Cerebellar cortex (tissue), 1 donor: ENCODE results near the gene PDK4.
"Not testable (repeated sequence)": the region's sequence is repeated elsewhere in the genome, so short reads cannot be mapped to it uniquely, and the experiment has no call there.

Experiments used
- DNase-seq: peaks from one replicate; pipeline ENCODE4 v3.0.0-alpha.2; 2015; ENCODE audit warnings: low spot score

PDK4 gene

DNA sequence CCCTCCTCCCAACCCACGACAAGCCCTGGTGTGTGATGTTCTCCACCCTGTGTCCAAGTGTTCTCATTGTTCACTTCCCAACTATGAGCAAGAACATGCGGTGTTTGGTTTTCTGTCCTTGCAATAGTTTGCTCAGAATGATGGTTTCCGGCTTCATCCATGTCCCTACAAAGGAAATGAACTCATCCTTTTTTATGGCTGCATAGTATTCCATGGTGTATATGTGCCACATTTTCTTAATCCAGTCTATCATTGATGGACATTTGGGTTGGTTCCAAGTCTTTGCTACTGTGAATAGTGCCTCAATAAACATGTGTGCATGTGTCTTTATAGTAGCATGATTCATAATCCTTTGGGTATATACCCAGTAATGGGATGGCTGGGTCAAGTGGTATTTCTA lies 8.5 kb upstream of the PDK4 start:
- not testable (repeated sequence) for DNase-seq

DNA sequence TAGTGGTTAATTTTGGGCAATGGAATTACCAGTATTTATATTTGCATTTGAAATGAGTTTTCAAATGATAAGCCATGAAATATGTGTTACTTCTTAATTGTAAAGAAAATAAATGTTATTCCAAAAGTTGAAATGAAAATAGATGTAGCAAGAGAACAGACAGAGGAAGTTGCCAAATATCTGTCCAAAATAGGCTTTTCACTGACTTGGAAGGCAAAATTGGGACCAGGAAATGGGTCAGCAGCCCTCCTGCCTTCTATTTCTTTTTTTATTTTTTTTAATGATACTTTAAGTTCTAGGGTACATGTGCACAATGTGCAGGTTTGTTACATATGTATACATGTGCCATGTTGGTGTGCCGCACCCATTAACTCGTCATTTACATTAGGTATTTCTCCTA lies 8.1 kb upstream of the PDK4 start:
- not testable (repeated sequence) for DNase-seq

DNA sequence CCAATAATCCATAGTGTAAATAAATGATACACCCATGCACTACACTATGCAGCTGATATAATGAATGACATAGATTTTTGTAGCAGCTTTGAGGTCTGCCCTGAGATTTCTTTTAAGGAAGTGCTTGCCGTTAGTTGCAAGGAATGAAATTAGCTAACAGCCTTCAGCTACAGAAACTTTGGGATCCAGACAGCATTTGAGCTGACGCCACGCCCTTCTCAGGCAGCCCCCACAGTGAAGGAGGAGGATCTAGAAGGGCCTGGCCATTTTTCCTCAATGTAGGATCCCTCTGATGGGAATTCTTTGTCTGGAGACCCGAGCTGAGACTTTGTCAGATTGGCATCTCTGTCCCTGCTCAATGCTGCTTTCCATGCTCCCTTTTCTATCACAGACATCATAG lies 6.1 kb upstream of the PDK4 start:
- DNase-seq = no peak

DNA sequence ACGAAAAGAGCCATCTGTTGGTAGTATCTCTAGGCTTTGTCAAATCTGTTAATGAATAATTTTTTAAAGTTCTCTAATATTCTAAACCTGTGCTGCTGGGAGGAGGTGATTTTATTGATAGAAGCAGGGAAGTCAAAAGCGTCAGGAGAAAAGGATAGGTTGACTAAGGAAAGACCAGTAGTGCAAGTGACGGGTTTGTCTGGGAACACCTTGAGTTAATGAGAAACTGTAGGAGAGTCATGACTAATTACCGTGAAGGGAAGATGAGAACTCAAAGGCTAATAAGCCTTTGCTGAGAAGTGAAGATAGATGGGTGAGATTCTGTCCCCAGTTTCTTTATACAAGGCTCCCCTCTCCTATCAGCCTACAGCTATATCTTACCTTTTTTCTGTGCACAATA lies 5.0 kb upstream of the PDK4 start:
- no peak for DNase-seq

DNA sequence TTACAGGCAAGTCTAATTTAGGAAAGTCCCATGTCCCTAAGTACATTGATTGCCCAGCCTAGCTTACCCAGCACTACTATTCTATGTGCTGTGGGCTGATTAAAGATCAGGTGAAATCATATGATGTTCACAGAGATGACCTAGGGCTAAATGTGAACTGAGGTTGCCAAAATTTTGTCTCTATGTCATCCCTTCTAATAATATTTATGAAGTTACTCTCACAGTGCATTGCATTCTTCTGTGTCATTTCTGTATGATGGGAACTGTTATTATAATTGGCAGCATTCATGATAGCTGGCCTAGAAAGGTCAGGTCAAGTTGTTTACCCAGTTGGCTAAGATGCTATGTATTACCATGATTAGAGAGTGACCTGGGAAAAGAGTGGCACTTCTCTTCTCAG lies 2.8 kb upstream of the PDK4 start:
- no peak for DNase-seq

DNA sequence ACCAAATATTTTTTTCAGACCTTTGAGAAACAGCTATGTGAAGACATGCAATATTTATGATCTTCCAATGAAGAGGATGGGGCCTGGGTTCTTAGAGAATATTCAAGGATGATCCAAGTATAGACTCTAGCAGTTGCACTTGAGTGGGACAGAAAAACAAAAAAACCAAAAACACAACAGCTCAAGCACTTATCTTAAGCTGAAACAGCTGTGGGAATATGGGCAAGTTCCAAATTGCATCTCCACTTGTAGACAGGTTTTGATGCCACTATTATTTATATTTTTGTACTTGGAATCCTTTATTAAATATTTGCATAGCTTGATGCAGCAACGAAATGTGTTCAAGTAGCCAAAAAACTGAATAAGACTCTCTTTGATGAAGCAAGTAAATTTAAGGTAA lies 2.2 kb upstream of the PDK4 start:
- no peak for DNase-seq

DNA sequence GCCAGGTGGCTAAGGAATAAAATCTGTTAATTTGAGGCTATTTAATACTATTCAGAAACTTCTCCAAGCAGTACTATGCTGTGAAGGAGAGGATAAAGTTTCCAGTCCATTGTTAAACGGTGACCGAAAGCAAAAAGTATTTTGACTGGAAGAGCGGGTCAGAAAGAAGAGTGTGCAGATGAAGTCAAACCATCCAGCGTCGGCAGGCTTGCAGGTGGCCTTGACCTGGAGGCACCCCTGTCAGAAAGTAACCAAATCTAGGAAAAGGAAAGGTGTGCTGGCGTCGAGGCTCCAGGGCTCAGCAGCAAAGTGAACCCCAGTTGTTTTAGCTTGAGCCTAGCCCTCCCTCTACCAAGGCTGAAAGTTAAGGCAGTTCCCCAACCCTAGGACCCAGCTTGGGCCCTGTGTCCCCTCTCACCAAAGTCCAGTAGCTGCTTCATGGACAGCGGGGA lies 544 bp downstream of the PDK4 start:
- no peak for DNase-seq

DNA sequence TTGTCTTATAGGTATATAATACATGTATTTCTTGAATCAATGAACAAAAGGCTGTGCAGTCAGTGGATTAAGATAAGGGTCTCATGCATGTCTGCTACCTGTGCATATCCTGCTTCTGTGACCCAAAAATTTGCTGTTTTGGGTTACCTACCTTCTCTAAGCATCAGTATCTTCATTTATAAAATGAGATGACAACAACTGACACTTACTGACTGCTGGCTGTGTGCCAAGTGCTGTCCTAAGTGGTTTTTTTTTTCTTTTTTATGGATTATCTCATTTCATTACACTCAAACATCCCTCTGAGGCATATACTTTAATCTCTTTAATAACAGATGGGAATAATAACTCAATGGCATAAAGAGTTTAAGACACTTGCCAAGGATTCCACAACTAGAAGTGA lies 2.1 kb downstream of the PDK4 start:
- DNase-seq = no peak

DNA sequence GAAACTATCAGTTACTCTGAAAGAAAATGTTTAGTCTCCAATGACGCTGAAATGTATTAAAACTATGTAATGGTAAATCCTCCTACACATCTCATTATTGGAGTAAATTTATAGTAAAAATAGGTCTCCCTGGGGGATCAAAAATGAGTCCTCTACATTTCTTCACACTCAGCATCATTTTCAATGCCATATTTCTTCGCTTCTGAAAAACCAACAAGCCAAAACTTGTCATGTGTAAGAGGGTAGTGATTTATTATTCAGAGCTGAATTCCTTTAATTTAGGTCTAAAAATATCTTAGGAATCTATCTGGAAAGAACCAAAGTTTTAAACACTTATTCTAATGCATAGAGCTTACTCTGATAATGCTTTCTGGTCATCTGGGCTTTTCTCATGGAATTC lies 3.0 kb downstream of the PDK4 start:
- no peak for DNase-seq

DNA sequence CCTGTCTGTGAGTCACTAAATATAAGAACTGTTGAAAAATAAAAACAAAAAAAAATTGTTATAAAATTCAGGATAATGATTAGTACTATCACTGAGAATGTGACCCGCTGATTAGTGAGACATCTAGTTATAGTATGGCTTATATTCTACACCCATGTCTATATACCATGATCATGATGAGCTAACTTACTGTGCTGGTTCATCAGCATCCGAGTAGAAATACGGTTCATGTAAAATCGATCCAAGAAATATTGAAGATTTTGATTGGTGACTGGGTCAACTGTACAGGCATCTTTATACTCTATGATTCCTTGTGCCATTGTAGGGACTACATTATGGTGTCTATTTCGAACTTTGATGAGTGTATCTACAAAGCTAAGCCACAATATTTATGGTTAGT lies 3.7 kb downstream of the PDK4 start:
- no peak for DNase-seq

DNA sequence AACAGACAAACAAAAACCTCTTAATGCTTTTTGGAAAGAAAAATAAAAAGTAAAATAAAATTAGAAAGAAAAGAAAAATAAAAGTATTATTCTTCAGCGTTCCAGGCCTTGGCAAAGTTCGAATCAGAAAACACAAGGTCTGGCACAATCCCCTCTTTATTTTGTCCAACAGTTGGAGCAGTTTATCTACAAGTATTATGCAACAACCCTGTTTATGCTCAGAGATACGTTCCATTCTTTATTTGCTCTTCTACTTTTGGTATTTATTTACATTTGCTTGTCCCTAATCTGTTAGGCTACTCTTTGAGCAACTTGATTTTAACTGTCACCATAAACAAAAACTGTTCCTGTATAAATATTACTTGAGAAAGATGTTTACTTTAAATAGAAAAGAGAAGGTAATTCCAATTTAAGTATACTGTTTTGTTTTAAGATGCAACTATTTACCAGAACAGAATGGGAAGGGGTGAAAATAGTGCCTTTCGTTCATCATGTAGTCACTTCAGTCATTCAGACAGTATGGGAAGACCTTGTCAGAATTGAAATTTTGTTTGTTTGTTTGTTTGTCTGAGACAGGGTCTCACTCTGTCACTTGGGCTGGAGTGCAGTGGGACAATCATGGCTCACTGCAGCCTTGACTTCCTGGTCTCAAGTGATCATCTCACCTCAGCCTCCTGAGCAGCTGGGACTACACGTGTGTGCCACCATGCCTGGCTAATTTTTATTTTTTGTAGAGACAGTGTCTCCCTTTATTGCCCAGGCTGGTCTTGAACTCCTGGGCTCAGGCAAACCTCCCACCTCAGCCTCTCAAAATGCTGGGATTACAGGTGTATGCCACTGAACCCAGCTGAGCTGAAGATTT lies 5.7 kb downstream of the PDK4 start:
- no peak for DNase-seq

DNA sequence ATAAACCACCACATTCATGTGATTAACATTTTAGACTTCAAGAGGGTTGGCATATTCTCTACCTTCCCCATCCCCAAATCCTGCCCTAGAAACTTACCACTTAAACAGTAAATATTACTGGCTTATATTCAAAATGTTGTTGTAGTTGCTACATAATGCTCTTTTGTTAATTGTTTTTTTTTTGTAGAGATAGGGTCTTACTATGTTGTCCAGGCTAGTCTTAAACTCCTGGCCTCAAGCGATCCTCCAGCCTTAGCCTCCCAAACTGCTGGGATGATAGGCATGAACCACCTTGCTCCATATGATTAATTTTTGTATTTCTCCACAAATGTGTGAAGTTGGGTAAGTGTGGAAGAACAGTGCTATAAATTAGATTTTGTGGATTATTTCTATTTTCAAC lies 6.5 kb downstream of the PDK4 start:
- no peak for DNase-seq

DNA sequence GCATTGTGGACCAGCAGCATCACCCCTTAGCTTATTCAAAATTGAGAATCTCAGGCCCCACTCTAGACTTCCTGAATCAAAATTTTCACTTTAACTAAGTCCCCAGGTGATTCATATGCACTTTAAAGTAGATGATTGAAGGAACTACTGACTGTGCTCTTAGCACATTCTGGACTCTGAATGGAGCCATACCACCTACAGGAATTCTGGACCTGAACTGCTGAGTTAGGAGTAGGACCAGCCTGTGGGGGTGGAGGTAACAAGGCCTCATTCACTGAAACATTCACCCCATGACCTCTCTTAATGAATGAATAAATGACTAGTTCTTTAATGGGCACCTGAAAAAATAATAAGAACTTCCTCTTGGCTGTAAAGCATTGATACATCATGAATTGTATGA lies 7.3 kb downstream of the PDK4 start:
- DNase-seq = no peak

DNA sequence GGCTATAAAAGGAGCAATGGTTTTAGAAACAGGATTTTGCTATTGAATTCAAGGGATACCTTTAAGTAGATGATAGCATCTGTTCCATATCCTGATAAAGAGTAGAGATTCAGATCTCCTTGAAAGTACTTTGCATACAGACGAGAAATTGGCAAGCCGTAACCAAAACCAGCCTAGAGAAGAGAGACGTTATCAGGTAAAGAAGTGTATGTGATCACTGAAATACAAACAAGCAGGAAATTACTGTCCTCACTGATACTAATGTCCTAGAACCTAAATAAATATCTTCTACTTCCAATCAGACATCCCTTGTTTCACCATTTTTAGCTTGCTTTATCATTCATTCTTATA lies 9.4 kb downstream of the PDK4 start:
- DNase-seq = no peak

DNA sequence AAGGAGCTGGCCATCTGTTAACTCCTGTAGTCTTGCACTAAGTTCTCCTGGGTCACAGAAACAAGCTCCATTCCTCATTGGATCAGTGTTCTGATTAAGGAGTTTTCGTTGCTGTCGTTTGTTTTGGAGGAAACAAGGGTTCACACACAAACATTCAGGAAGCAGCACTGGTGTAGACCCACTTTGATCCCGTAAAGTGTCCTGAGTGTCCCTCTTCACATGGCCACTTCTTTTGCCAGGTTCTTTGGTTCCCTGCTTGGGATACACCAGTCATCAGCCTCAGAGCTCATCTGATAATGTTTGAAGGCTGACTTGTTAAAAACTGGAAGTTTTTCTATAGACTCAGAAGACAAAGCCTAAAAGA lies 10.9 kb downstream of the PDK4 start:
- DNase-seq = no peak

DNA sequence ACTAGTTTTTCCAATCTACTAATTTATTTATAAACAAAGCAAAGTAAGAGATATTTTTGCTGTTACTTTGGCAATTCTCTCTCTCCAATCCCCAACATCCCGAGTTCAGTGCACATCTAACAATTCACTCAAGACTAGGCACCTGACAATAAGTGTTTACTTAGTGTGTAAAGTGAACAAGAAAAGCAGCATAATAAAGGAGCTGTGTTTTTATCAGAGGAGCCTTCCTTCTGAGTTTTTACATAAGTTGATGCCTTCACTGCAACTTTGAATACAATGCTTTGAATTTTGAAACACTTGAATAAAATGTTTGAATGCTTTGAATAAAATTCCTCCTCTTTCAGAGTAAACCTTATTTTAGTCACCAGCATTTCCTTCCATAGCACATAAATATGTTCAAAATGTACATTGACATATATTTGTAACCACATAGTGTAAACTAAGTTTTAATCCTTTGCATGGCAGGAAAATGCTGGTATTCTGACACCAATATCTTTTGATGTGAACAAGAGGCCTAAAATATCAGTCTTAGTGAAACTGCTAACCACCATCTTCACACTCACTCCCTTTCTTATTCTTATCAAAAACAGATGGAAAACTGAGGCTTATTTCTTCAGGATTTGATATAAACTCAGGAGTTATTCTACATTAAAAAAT lies 11.4 kb downstream of the PDK4 start:
- no peak for DNase-seq

DNA sequence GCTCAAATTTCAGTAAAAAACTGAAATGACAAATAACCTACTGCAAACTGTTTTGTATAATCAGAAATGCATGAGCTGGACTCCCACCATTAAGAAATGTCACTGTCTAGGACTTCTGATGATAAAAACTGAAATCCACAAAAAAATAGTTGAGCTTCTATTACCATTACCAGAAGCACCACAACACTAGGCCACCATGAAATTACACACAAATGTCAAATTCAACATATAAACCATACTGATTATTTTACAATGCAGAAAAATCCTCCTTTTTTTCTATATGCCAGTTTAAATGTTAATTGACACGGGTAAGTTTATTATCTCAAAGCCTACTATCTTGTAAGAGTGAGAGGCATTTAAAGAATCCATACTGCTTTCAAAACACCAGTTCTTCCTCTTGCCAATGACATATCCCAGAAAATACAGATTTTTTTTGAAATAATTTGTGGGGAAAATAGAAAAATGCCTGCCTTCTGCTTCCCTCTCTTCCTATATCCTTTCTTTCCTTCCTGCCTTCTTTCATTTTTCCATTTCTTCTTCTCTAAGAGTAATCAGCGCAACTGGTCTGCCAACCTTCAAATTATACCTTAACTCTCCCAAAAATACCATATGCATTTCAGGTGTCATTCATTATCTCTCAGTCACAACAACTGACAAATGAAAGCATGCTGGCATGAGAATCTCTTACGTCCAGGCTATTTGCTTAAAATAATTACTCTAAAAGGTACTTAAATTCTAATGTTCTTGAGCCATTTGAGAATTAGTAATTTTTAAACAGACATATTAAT lies 12.3 kb downstream of the PDK4 start:
- DNase-seq = no peak

DNA sequence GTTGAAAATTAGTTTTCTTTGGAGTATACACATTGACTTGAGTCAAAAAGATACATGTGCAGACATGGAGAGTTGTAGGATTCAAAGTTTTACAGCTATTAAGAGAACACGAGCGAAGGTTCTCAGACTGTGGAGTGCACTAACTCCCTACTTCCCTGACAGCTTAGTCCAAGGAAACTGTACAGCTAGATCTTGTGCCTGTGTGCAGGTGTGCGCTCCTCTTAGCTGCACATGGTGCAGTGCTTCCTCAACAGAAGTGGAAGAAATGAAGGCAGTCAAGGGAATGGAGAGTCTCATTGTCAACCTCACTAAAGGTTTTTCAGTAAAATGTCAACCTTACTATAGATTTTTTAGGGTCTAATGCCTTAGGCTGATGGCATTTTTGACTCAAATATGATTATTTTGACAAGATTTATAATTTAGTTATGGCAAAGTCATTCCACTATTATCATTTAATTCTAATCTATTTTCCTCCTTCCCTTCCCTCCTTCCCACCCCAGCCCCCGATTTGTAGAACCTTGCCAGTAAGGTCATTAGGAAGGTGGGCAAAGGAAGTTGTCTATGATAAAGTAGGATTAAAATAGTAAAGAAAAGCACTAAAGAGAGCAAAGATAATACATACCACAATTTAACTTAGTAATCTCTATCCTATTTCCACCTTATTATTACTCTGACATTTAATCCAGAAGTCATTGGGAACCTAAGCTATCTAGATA lies 13.6 kb downstream of the PDK4 start:
- DNase-seq = no peak

DNA sequence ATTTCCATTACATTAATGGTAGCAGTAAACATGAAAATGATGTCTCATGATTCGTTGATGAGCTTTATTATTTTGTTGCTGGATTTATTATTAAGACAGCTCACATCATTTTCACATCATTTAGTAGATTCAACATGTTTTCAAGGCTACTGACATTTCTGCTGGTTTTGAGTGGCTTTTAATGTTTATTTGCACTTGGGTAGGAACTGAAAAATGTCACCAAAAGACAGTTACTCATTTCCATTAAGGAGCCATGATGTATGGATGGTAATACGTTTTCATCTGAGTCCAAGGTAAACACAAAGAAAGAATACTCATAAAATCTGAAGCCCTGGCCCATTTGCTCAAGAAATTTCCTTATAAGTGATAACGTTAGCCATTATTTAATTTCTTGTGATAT lies 14.8 kb downstream of the PDK4 start:
- no peak for DNase-seq

DNA sequence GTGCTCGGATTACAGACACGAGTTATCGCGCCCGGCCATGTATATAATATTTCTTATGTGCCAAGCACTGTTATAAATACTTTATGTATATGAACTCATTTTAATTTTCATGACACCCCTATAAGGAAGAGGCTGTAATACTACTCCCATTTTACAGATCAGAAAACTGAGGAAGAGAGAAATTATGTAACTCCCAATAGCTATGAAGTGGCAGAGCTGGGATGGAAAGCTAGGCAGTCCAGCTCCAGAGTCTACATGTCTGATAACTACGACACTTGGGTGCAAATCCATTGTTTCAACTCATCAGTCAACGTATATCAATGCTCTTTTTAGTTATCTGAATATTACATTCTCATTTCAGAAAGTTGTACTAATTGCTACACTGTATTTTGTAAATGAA lies 17.0 kb downstream of the PDK4 start:
- DNase-seq = no peak

DNA sequence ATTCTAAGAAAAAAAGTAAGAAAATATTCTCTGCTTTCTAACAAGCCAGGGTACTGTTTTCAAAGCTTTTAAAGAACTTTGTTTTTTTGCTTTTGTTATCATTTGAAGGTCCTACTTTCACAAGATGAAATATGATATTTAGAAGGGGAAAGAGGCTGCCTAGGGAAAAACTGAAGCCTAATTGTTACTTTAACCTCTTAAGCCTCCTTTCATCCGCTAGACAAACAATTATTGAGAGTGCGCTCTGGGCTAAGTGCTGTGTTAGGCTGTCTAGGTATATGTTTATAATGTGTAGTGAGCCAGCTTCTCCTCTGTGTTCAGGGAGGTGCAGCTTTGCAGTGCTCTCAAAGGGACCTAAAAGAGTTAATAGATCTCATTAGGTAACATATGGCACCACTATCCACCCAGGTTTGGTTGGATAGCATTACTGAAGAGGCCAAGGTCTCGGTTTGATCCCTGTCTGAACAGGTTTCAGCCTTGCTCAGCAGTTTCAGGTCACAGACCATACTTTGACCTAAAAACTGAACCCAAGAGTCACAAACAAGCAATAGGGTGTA lies 17.9 kb downstream of the PDK4 start:
- DNase-seq = no peak

DNA sequence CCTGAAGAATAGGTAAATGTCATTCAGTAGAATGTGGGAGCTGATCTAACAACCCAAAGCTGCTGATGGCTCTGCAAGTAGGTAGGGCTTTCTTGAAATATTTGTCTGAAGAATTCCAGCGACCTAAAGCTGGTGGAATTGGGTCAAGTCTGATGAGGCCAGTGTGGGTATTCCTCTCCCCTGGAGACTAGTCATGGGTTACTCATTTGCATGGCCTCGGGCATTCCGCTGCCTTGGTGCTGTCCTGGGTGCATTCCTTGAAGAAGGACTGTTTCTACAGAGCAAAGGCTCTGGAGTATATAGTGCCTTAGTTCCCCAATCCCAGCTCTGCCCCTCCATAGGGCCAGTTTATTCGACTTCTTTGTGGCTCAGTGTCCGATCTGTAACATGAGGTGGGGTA lies 19.2 kb downstream of the PDK4 start:
- no peak for DNase-seq
